K562 (cell line): ENCODE measurements around the gene EXT2. TPM values are rescaled to one million over a fixed set of nuclear protein-coding genes. Genes with fewer than 3 reads are reported as not detected.

Source experiments
- ARID3B ChIP-seq: fragments of 250-450 bp; sonication (Bioruptor Pico); IDR thresholded peaks from 2 replicates; pipeline ENCODE4 v1.4.0; 2020; ENCODE audit warnings: borderline replicate concordance
- CREM ChIP-seq: IDR thresholded peaks from 2 replicates; pipeline ENCODE4 v1.6.1; 2014; ENCODE audit warnings: antibody characterized with exemption, low read depth
- DIDO1 ChIP-seq: fragments of 450-650 bp; IDR thresholded peaks from 2 replicates; pipeline ENCODE4 v1.6.1; 2016; ENCODE audit warnings: low read depth, missing biosample characterization, missing genetic modification characterization
- DMBX1 ChIP-seq: fragments of 250-450 bp; sonication (Bioruptor Pico); IDR thresholded peaks from 2 replicates; pipeline ENCODE4 v1.8.0; 2022; ENCODE audit warnings: inconsistent platforms, mild to moderate bottlenecking, moderate library complexity, borderline replicate concordance
- EHMT2 ChIP-seq: fragments of 450-650 bp; IDR thresholded peaks from 2 replicates; pipeline ENCODE4 v1.6.1; 2018; ENCODE audit warnings: antibody characterized with exemption
- FOXK2 ChIP-seq, 2 experiments: fragments of 450-650 bp; IDR thresholded peaks in 1 of 2; conservative IDR thresholded peaks in 1 of 2; 2 replicates each; pipeline ENCODE4 v1.6.1; 2016; ENCODE audit warnings: low read depth in 2 of 2, mild to moderate bottlenecking in 1 of 2
- GABPB1 ChIP-seq: sonication (generic); formaldehyde crosslinking; IDR thresholded peaks from 2 replicates; pipeline ENCODE4 v1.8.0; 2022; ENCODE audit warnings: mild to moderate bottlenecking, missing genetic modification reagents
- GMEB1 ChIP-seq: fragments of 250-450 bp; sonication (Bioruptor Pico); IDR thresholded peaks from 2 replicates; pipeline ENCODE4 v1.4.0; 2020; ENCODE audit warnings: mild to moderate bottlenecking
- KDM5B ChIP-seq: fragments of 200-600 bp; sonication (generic); IDR thresholded peaks from 2 replicates; pipeline ENCODE4 v1.6.1; 2012; ENCODE audit warnings: low read depth, mild to moderate bottlenecking, moderate library complexity, low read length, control low read depth, inconsistent platforms; ENCODE audit not compliant: insufficient replicate concordance
- MED1 ChIP-seq: sonication (generic); formaldehyde crosslinking; IDR thresholded peaks from 2 replicates; pipeline ENCODE4 v1.8.1; 2023; ENCODE audit warnings: missing genetic modification reagents, borderline replicate concordance
- MEF2D ChIP-seq: conservative IDR thresholded peaks from 2 replicates; pipeline ENCODE4 v1.6.1; 2016; ENCODE audit warnings: low read depth, missing genetic modification characterization, missing compliant biosample characterization
- NR2C1 ChIP-seq, 2 experiments: fragments of 450-650 bp; IDR thresholded peaks; 2 replicates each; pipeline ENCODE4 v1.6.1; 2017; ENCODE audit warnings: mild to moderate bottlenecking in 2 of 2, antibody characterized with exemption in 1 of 2, inconsistent platforms in 1 of 2, missing compliant biosample characterization in 1 of 2, missing genetic modification characterization in 1 of 2
- NRF1 ChIP-seq, 2 experiments: fragments of 450-650 bp; IDR thresholded peaks in 1 of 2; conservative IDR thresholded peaks in 1 of 2; 2 replicates each; pipeline ENCODE4 v1.6.1; 2014; ENCODE audit warnings: mild to moderate bottlenecking in 2 of 2
- ZFPM2 ChIP-seq: fragments of 250-450 bp; sonication (Bioruptor Pico); IDR thresholded peaks from 2 replicates; pipeline ENCODE4 v1.5.1; 2022; ENCODE audit warnings: mild to moderate bottlenecking
- ZKSCAN1 ChIP-seq: fragments of 150-350 bp; IDR thresholded peaks from 2 replicates; pipeline ENCODE4 v1.6.1; 2016; ENCODE audit warnings: low read depth, low read length
- ZNF140 ChIP-seq: fragments of 250-450 bp; sonication (Bioruptor Pico); IDR thresholded peaks from 2 replicates; pipeline ENCODE4 v1.8.0; 2021; ENCODE audit warnings: moderate library complexity, mild to moderate bottlenecking, inconsistent platforms
- ZNF384 ChIP-seq: IDR thresholded peaks from 2 replicates; pipeline ENCODE4 v1.6.1; 2012; ENCODE audit warnings: low read depth, low read length, improper control_type of control experiment
- ZNF592 ChIP-seq: fragments of 450-650 bp; IDR thresholded peaks from 2 replicates; pipeline ENCODE4 v1.6.1; 2017; ENCODE audit warnings: antibody characterized with exemption, mild to moderate bottlenecking
- ZNF668 ChIP-seq: fragments of 250-450 bp; sonication (Bioruptor Pico); IDR thresholded peaks from 2 replicates; pipeline ENCODE4 v1.8.0; 2022; ENCODE audit warnings: mild to moderate bottlenecking, inconsistent platforms
- polyA plus RNA-seq, 8 experiments: library from polyadenylated mRNA; depleted of rRNA in 4 of 8; stranded (reverse) in 5 of 8; unstranded in 3 of 8; fragments of >200 nt; fragmentation: Nextera tagmentation in 2 of 8; fragmentation: Illumina TruSeq in 1 of 8; extraction: Ambion mirVana in 2 of 8; extraction: Trizol in 1 of 8; gene quantifications; 2 replicates each; pipeline versions ENCODE4 v1.2.1 to v1.2.3, GENCODE V29; 2011 to 2014; ENCODE audit warnings: inconsistent platforms in 1 of 8, missing spikeins in 1 of 8
- total RNA-seq, 7 experiments: library from RNA; depleted of rRNA in 6 of 7; stranded (reverse); fragments of >200 nt in 6 of 7; fragmentation: Illumina TruSeq in 2 of 7; extraction: Trizol in 2 of 7; gene quantifications; 2 replicates each; pipeline versions ENCODE4 v1.2.1 to v1.2.3, GENCODE V29; 2011 to 2021; ENCODE audit warnings: low replicate concordance in 1 of 7

The EXT2 gene
- total and polyA plus RNA-seq, 9 of the 15 experiments (the other 6 are each of a cell fraction or from before 2014, with no cell fraction given) = 7.5 to 52.1 (median 38.1) TPM

- no peak for TF ChIP-seq ARID3B (CRISPR knock-in tag)
- TF ChIP-seq CREM = peak; percentile 38; the same call in 1 of the 2 replicates
- TF ChIP-seq EHMT2 = no peak
- peak; percentile 94 to 96 for TF ChIP-seq NRF1 (conservative IDR thresholded peaks at IDR 0.05 in 1 of 2, IDR thresholded peaks at IDR 0.05 in 1 of 2)
- TF ChIP-seq KDM5B = peak; percentile 55
- TF ChIP-seq DIDO1 (tag) = peak; percentile 82; the same call in 1 of the 2 replicates
- TF ChIP-seq ZNF592 = no peak
- TF ChIP-seq ZNF384 = no peak
- no peak for TF ChIP-seq ZKSCAN1
- TF ChIP-seq ZNF668 (CRISPR knock-in tag) = no peak
- peak; percentile 52; the same call in 1 of the 2 replicates for TF ChIP-seq NR2C1 (IDR thresholded peaks at IDR 0.05)
- no peak for TF ChIP-seq NR2C1 (tag; IDR thresholded peaks at IDR 0.05)
- no peak for TF ChIP-seq GABPB1 (CRISPR knock-in tag)
- TF ChIP-seq DMBX1 = no peak
- no peak for TF ChIP-seq ZNF140 (CRISPR knock-in tag)
- no peak for TF ChIP-seq ZFPM2 (CRISPR knock-in tag)
- TF ChIP-seq MEF2D (tag) = no peak
- no peak for TF ChIP-seq FOXK2 (conservative IDR thresholded peaks at IDR 0.05 in 1 of 2, IDR thresholded peaks at IDR 0.05 in 1 of 2; ENCODE audit: low read depth in 2 of 2)
- no peak for TF ChIP-seq GMEB1
- no peak for TF ChIP-seq MED1 (CRISPR knock-in tag)
Measured at GRCh38 chr11:44095506-44096359, at the start of gene EXT2 (continued).
